KOPT-K1 (cell line): ENCODE data around the gene LRRC71.

ENCODE experiments used
- H3K27ac ChIP-seq: fragments of 200-600 bp; sonication (generic); 2 replicates; pipeline ENCODE4 v1.5.1; 2016; ENCODE audit warnings: antibody characterized with exemption, mild to moderate bottlenecking, low read depth, low read length; ENCODE audit not compliant: poor library complexity, severe bottlenecking
- H3K36me3 ChIP-seq: fragments of 200-600 bp; sonication (generic); 2 replicates; pipeline ENCODE4 v1.5.1; 2017; ENCODE audit warnings: antibody characterized with exemption, mild to moderate bottlenecking, low read length, moderate library complexity; ENCODE audit not compliant: insufficient read depth
- H3K9me3 ChIP-seq: fragments of 200-600 bp; sonication (generic); 2 replicates; pipeline ENCODE4 v1.5.1; 2017; ENCODE audit warnings: antibody characterized with exemption, low read length, mild to moderate bottlenecking; ENCODE audit not compliant: insufficient read depth, poor library complexity, severe bottlenecking

The LRRC71 gene

GRCh38 chr1:156941675-156942074, 21.2 kb downstream of the LRRC71 start:
- Histone ChIP-seq H3K9me3 (no peaks in the 10 kb centered on the region), H3K27ac (no peak overlapping the region), H3K36me3 (no peaks in the 10 kb centered on the region)

- no peaks in the 10 kb centered on the region for H3K36me3 ChIP-seq
- H3K27ac ChIP-seq: no peak overlapping the region
- no peaks in the 10 kb centered on the region for H3K9me3 ChIP-seq
Measured at GRCh38 chr1:156942176-156942575, 21.7 kb downstream of the LRRC71 start.

- Histone ChIP-seq H3K27ac (no peak overlapping the region), H3K9me3 (no peaks in the 10 kb centered on the region), H3K36me3 (no peaks in the 10 kb centered on the region)
Measured at GRCh38 chr1:156942576-156942975, 22.1 kb downstream of the LRRC71 start.

GRCh38 chr1:156943756-156944155, 23.3 kb downstream of the LRRC71 start:
- H3K36me3 ChIP-seq: no peaks in the 10 kb centered on the region
- no peaks in the 10 kb centered on the region for H3K9me3 ChIP-seq
- H3K27ac ChIP-seq: no peak overlapping the region

- Histone ChIP-seq H3K9me3 (no peaks in the 10 kb centered on the region), H3K27ac (no peak overlapping the region), H3K36me3 (no peaks in the 10 kb centered on the region)
Measured at GRCh38 chr1:156944268-156944667, 23.8 kb downstream of the LRRC71 start.

- no peaks in the 10 kb centered on the region for H3K9me3 ChIP-seq
- no peak overlapping the region for H3K27ac ChIP-seq
- no peaks in the 10 kb centered on the region for H3K36me3 ChIP-seq
Measured at GRCh38 chr1:156944848-156945247, 24.4 kb downstream of the LRRC71 start.

GRCh38 chr1:156945881-156946661, 25.6 kb downstream of the LRRC71 start:
- Histone ChIP-seq H3K27ac (no peak overlapping the region), H3K36me3 (no peaks in the 10 kb centered on the region), H3K9me3 (no peaks in the 10 kb centered on the region)

- no peaks in the 10 kb centered on the region for H3K9me3 ChIP-seq
- no peak overlapping the region for H3K27ac ChIP-seq
- H3K36me3 ChIP-seq: no peaks in the 10 kb centered on the region
Measured at GRCh38 chr1:156947127-156947526, 26.7 kb downstream of the LRRC71 start.

- Histone ChIP-seq H3K36me3 (no peaks in the 10 kb centered on the region), H3K9me3 (no peaks in the 10 kb centered on the region)
Measured at GRCh38 chr1:156947818-156948525, 27.5 kb downstream of the LRRC71 start.

GRCh38 chr1:156948708-156949107, 28.3 kb downstream of the LRRC71 start:
- H3K27ac ChIP-seq: no peak overlapping the region
- no peaks in the 10 kb centered on the region for H3K9me3 ChIP-seq
- H3K36me3 ChIP-seq: no peaks in the 10 kb centered on the region

More at GRCh38 chr1:156947818-156948525, 27.5 kb downstream of the LRRC71 start:
- no peak overlapping the region for H3K27ac ChIP-seq

GRCh38 chr1:156949127-156949526, 28.7 kb downstream of the LRRC71 start:
- Histone ChIP-seq H3K36me3 (no peaks in the 10 kb centered on the region), H3K9me3 (no peaks in the 10 kb centered on the region), H3K27ac (no peak overlapping the region)

GRCh38 chr1:156951371-156951770, 30.9 kb downstream of the LRRC71 start:
- no peaks in the 10 kb centered on the region for H3K9me3 ChIP-seq
- H3K36me3 ChIP-seq: no peaks in the 10 kb centered on the region
- H3K27ac ChIP-seq: no peak overlapping the region

GRCh38 chr1:156953571-156953970, 33.1 kb downstream of the LRRC71 start:
- Histone ChIP-seq H3K27ac (no peak overlapping the region), H3K9me3 (no peaks in the 10 kb centered on the region), H3K36me3 (no peaks in the 10 kb centered on the region)

GRCh38 chr1:156956333-156956732, 35.9 kb downstream of the LRRC71 start:
- H3K9me3 ChIP-seq: no peaks in the 10 kb centered on the region
- H3K36me3 ChIP-seq: no peaks in the 10 kb centered on the region
- H3K27ac ChIP-seq: no peak overlapping the region

GRCh38 chr1:156957634-156958033, 37.2 kb downstream of the LRRC71 start:
- H3K9me3 ChIP-seq: no peaks in the 10 kb centered on the region
- no peaks in the 10 kb centered on the region for H3K36me3 ChIP-seq
- H3K27ac ChIP-seq: no peak overlapping the region
